B cell (primary cell): Measurements from ENCODE around the gene GRIK2. TPM values are rescaled to one million over a fixed set of nuclear protein-coding genes. Genes with fewer than 3 reads are reported as not detected.

Experiments used
- ATAC-seq: fragments of 200-7000 bp; cut with Tn5 transposase; one replicate; pipeline ENCODE4 v1.10.0; 2021; ENCODE audit warnings: low read depth, mild to moderate bottlenecking, moderate number of reproducible peaks, moderate library complexity
- CTCF ChIA-PET: fragments of 350-600 bp; sonication (Branson Sonifier 250); formaldehyde crosslinking; loops from one replicate; lab custom pipeline; 2021; ENCODE audit warnings: antibody characterized with exemption, inconsistent platforms; lab: Charles Lee
- POLR2A ChIA-PET: fragments of 350-600 bp; sonication (Branson Sonifier 250); formaldehyde crosslinking; loops from one replicate; lab custom pipeline; 2021; ENCODE audit warnings: antibody characterized with exemption; lab: Charles Lee
- DNase-seq: peaks from one replicate; pipeline ENCODE4 v3.0.0; 2013
- H2AFZ ChIP-seq: 2 replicates; pipeline ENCODE4 v1.6.1; 2012; ENCODE audit warnings: mild to moderate bottlenecking, low read depth, low read length; ENCODE audit not compliant: insufficient read depth, poor library complexity, severe bottlenecking
- H3K27ac ChIP-seq, 2 donors: 1 replicate in 1 of 2; 2 replicates in 1 of 2; pipeline ENCODE4 v1.5.1; 2012 to 2013; ENCODE audit warnings: low read length in 2 of 2, mild to moderate bottlenecking in 2 of 2, moderate library complexity in 1 of 2
- H3K27me3 ChIP-seq, 4 experiments: fragments of 200-600 bp in 1 of 4; sonication (generic) in 1 of 4; replicated peaks in 1 of 4; 1 replicate in 2 of 4; 2 replicates in 2 of 4; pipeline versions ENCODE4 v1.6.1 to v1.7.0; 2013 to 2016; ENCODE audit warnings: low read length in 3 of 4, mild to moderate bottlenecking in 2 of 4, mixed read lengths in 1 of 4, moderate library complexity in 1 of 4; ENCODE audit not compliant: insufficient read depth in 4 of 4, control insufficient read depth in 3 of 4; ENCODE audit errors: control extremely low read depth in 1 of 4
- H3K36me3 ChIP-seq, 2 experiments: replicated peaks in 1 of 2; 1 replicate in 1 of 2; 2 replicates in 1 of 2; pipeline versions ENCODE4 v1.6.1 to v1.7.1; 2013; ENCODE audit warnings: low read length in 1 of 2; ENCODE audit not compliant: insufficient read depth in 2 of 2, control insufficient read depth in 1 of 2; ENCODE audit errors: control extremely low read depth in 1 of 2, extremely low read depth in 1 of 2
- H3K4me1 ChIP-seq, 2 donors: fragments of 200-600 bp in 1 of 2; sonication (generic) in 1 of 2; 1 replicate in 1 of 2; 2 replicates in 1 of 2; pipeline versions ENCODE4 v1.5.1 to v1.6.1; 2013 to 2017; ENCODE audit warnings: low read length in 2 of 2; ENCODE audit not compliant: control insufficient read depth in 2 of 2, insufficient read depth in 2 of 2
- H3K4me2 ChIP-seq: replicated peaks from 2 replicates; pipeline ENCODE3; 2012; ENCODE audit warnings: mild to moderate bottlenecking, low read depth, low read length; ENCODE audit not compliant: poor library complexity, severe bottlenecking
- H3K4me3 ChIP-seq, 5 experiments: fragments of 200-600 bp in 1 of 5; sonication (generic) in 1 of 5; 1 replicate in 3 of 5; 2 replicates in 2 of 5; pipeline versions ENCODE4 v1.5.1 to v1.7.0; 2011 to 2016; ENCODE audit warnings: low read length in 4 of 5, mild to moderate bottlenecking in 4 of 5, low read depth in 2 of 5, control low read depth in 1 of 5, moderate library complexity in 1 of 5; ENCODE audit not compliant: insufficient read depth in 1 of 5; ENCODE audit errors: control extremely low read depth in 1 of 5, extremely low read depth in 1 of 5
- H3K79me2 ChIP-seq: fragments of 200-600 bp; sonication (generic); one replicate; pipeline ENCODE4 v1.6.0; 2016; ENCODE audit warnings: low read length; ENCODE audit not compliant: control insufficient read depth, insufficient read depth
- H3K9ac ChIP-seq: fragments of 200-600 bp; sonication (generic); 2 replicates; pipeline ENCODE4 v1.6.1; 2017; ENCODE audit warnings: mild to moderate bottlenecking, low read length, moderate library complexity
- H3K9me3 ChIP-seq, 3 donors: one replicate each; pipeline versions ENCODE4 v1.6.1 to v1.7.1; 2013; ENCODE audit warnings: low read length in 2 of 3; ENCODE audit not compliant: control insufficient read depth in 2 of 3, insufficient read depth in 1 of 3; ENCODE audit errors: control extremely low read depth in 1 of 3
- H4K20me1 ChIP-seq: 2 replicates; pipeline ENCODE4 v1.6.0; 2012; ENCODE audit warnings: mild to moderate bottlenecking, low read length; ENCODE audit not compliant: insufficient read depth, control insufficient read depth, poor library complexity, severe bottlenecking
- H3K27ac Mint-ChIP-seq: one replicate; pipeline ENCODE4 v1.8.0; 2021; ENCODE audit warnings: mixed read lengths
- H3K27me3 Mint-ChIP-seq: one replicate; pipeline ENCODE4 v1.8.0; 2021; ENCODE audit warnings: mixed read lengths
- H3K4me1 Mint-ChIP-seq: one replicate; pipeline ENCODE4 v1.8.0; 2021; ENCODE audit warnings: mixed read lengths
- H3K4me3 Mint-ChIP-seq: one replicate; pipeline ENCODE4 v1.8.0; 2021; ENCODE audit warnings: mixed read lengths
- H3K9me3 Mint-ChIP-seq: one replicate; pipeline ENCODE4 v1.8.0; 2022; ENCODE audit warnings: mixed read lengths; ENCODE audit not compliant: insufficient read depth
- CTCF ChIP-seq: fragments of 200-600 bp; IDR thresholded peaks from one replicate; pipeline ENCODE4 v1.8.0; 2022; ENCODE audit warnings: antibody characterized with exemption, mild to moderate bottlenecking
- EZH2 ChIP-seq: IDR thresholded peaks from 2 replicates; pipeline ENCODE4 v1.6.1; 2012; ENCODE audit warnings: borderline replicate concordance, low read depth, mild to moderate bottlenecking, moderate library complexity, low read length; ENCODE audit not compliant: insufficient read depth, poor library complexity, severe bottlenecking
- WGBS: methylation state at CpG from one replicate; pipeline ENCODE4 v1.1.5; 2013; ENCODE audit warnings: missing lambda C conversion rate; ENCODE audit not compliant: insufficient coverage; 5-methylcytosine and 5-hydroxymethylcytosine counted together
- intact Hi-C: fragments of 100-400 bp; cut with micrococcal nuclease; formaldehyde crosslinking; loops from one replicate; pipeline ENCODE4 v1.10.0; 2022
- polyA plus RNA-seq: library from polyadenylated mRNA; depleted of rRNA; stranded (reverse); fragments of >200 nt; gene quantifications from 2 replicates; pipeline ENCODE4 v1.2.3, GENCODE V29; 2012
- total RNA-seq, 2 donors: library from RNA; stranded (reverse); fragments of 120-200 nt in 1 of 2; gene quantifications; 1 replicate in 1 of 2; 2 replicates in 1 of 2; pipeline versions ENCODE4 v1.2.3 to v1.2.4, GENCODE V29; 2013 to 2022

The GRIK2 gene
- total and polyA plus RNA-seq, 2 donors (not counting 1 experiment from before 2014, with no cell fraction given), result not detected

DNA sequence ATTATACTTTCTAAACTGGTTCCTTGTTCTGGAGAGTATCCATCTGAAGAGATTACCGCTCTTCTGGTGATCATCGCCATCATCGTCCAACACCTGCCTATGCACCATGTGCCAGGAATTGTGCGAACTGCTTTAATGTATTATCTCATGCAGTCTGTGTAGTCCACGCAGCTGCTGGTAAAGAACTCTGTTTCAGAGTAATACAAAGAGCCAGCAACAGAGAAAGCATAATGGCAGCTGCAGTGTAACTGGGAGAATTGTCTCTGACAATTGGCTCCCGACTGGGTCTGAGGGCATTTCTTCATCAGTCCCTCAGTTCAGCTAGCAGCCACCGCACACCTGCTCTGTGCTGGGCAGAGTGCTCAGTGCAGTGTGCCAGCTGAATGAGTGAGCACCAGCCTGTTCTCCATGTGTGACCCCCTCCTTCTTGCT is 383.4 kb downstream of the GRIK2 start:
- no peak overlapping the region for H2AFZ ChIP-seq
- Mint-ChIP-seq H3K4me3 (no peak overlapping the region), H3K4me1 (no peaks in the 10 kb centered on the region)

GRCh38 chr6:101777646-101778045 is 384.1 kb downstream of the GRIK2 start:
- no peaks in the 10 kb centered on the region for H3K9me3 ChIP-seq
- intact Hi-C loops, result no loop called here
- DNase-seq (no peak), ATAC-seq (no peak)
- no peak overlapping the region for H3K9ac ChIP-seq
- H3K9me3 Mint-ChIP-seq, result no peaks in the 10 kb centered on the region
- H3K4me1 Mint-ChIP-seq, result no peaks in the 10 kb centered on the region
- ChIA-PET CTCF (no interaction called here), POLR2A (no interaction called here)
- no peak overlapping the region for H3K27ac Mint-ChIP-seq
- no peak overlapping the region for H2AFZ ChIP-seq
- no peak overlapping the region for H3K27ac ChIP-seq
- no peak overlapping the region for H3K4me3 ChIP-seq
- TF ChIP-seq CTCF, result no peak
- no peak for TF ChIP-seq EZH2
- H3K4me1 ChIP-seq, result no peaks in the 10 kb centered on the region
- no peak overlapping the region for H3K4me3 Mint-ChIP-seq
- no CpG with 5 or more reads among the region's 2 CpGs for WGBS
- H3K79me2 ChIP-seq, result no peaks in the 10 kb centered on the region
- H3K36me3 ChIP-seq, result no peaks in the 10 kb centered on the region
- no peaks in the 10 kb centered on the region for H3K27me3 ChIP-seq
- H3K27me3 Mint-ChIP-seq, result no peaks in the 10 kb centered on the region
- no peak overlapping the region for H3K4me2 ChIP-seq
- H4K20me1 ChIP-seq, result no peaks in the 10 kb centered on the region

More for the DNA sequence above, 383.4 kb downstream of the GRIK2 start:
- H3K9me3 Mint-ChIP-seq, result peaks cover 1% of the 10 kb centered on the region
- H3K9ac ChIP-seq, result no peak overlapping the region
- ChIA-PET POLR2A (no interaction called here), CTCF (no interaction called here)
- no peaks in the 10 kb centered on the region for H3K27me3 Mint-ChIP-seq
- H3K4me3 ChIP-seq, result no peak overlapping the region
- intact Hi-C loops, result no loop called here
- H4K20me1 ChIP-seq, result no peaks in the 10 kb centered on the region
- H3K36me3 ChIP-seq, result no peaks in the 10 kb centered on the region
- WGBS, result 88% methylated on average over 7 of the region's 7 CpGs
- no peak for TF ChIP-seq EZH2
- TF ChIP-seq CTCF, result no peak
- H3K4me2 ChIP-seq, result no peak overlapping the region
- H3K79me2 ChIP-seq, result no peaks in the 10 kb centered on the region
- DNase-seq (no peak), ATAC-seq (no peak)
- no peaks in the 10 kb centered on the region for H3K4me1 ChIP-seq
- peaks cover 0 to 4% (median 0%) of the 10 kb centered on the region in 3 donors for H3K9me3 ChIP-seq
- H3K27me3 ChIP-seq, result no peaks in the 10 kb centered on the region
- H3K27ac ChIP-seq, result no peak overlapping the region
- H3K27ac Mint-ChIP-seq, result no peak overlapping the region
